Measurements from ENCODE around the gene ZNRF3.
A peak's percentile ranks its signal among the peaks of the same experiment; 100 is the strongest.

The ZNRF3 gene

GRCh38 chr22:29074276-29074772 is 191.0 kb downstream of the ZNRF3 start:
- no peak overlapping the region for H3K4me3 ChIP-seq (ENCODE audit: low read depth, low read length)
- DNase-seq (ENCODE audit: low read depth): no peak
- TF ChIP-seq CTCF (IDR thresholded peaks at IDR 0.05; ENCODE audit: control insufficient read depth, extremely low read depth, insufficient read depth): no peak

GRCh38 chr22:29078036-29078868 is 194.9 kb downstream of the ZNRF3 start:
- DNase-seq (ENCODE audit: low read depth): no peak
- no peak for TF ChIP-seq CTCF (IDR thresholded peaks at IDR 0.05; ENCODE audit: control insufficient read depth, extremely low read depth, insufficient read depth)
- H3K4me3 ChIP-seq (ENCODE audit: low read depth, low read length): no peak overlapping the region

GRCh38 chr22:29078869-29079207 is 195.5 kb downstream of the ZNRF3 start:
- DNase-seq (ENCODE audit: low read depth): no peak
- no peak for TF ChIP-seq CTCF (IDR thresholded peaks at IDR 0.05; ENCODE audit: control insufficient read depth, extremely low read depth, insufficient read depth)
- H3K4me3 ChIP-seq (ENCODE audit: low read depth, low read length): no peak overlapping the region

DNA sequence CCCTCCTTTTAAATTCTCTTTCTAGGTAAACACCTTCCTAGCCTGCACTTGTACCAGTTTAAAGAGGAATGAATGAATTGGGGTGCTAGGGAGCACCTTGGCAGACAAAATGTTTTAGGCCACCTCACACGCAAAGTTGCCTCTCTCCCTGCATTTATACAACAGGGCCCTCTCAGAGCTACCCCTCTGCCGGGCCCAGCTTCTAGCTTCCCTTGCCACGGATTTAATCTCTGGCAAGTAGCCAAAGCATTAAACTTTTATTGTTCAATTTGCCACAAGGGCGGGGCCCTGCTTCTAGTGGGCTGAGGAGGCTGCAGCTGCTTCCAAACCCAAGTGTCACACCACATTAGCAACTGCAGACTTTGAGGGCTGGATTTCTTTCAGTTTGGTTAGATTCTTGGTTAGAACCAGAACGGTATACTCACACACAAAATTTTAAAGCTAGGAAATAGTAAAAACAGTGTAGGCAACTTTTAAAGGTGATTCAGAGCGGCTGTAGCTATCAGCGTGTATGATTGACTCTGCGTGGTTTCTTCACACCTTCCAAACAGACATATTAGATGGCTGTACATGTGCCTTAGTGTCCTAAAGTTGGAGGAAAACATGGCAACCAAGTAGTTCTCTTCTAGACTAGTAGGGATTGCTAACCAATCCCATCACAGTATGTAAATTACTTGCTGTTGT is 196.0 kb downstream of the ZNRF3 start:
- peak; percentile 39 for DNase-seq (ENCODE audit: low read depth)
- no peak overlapping the region for H3K4me3 ChIP-seq (ENCODE audit: low read depth, low read length)
- no peak for TF ChIP-seq CTCF (IDR thresholded peaks at IDR 0.05; ENCODE audit: control insufficient read depth, extremely low read depth, insufficient read depth)

DNA sequence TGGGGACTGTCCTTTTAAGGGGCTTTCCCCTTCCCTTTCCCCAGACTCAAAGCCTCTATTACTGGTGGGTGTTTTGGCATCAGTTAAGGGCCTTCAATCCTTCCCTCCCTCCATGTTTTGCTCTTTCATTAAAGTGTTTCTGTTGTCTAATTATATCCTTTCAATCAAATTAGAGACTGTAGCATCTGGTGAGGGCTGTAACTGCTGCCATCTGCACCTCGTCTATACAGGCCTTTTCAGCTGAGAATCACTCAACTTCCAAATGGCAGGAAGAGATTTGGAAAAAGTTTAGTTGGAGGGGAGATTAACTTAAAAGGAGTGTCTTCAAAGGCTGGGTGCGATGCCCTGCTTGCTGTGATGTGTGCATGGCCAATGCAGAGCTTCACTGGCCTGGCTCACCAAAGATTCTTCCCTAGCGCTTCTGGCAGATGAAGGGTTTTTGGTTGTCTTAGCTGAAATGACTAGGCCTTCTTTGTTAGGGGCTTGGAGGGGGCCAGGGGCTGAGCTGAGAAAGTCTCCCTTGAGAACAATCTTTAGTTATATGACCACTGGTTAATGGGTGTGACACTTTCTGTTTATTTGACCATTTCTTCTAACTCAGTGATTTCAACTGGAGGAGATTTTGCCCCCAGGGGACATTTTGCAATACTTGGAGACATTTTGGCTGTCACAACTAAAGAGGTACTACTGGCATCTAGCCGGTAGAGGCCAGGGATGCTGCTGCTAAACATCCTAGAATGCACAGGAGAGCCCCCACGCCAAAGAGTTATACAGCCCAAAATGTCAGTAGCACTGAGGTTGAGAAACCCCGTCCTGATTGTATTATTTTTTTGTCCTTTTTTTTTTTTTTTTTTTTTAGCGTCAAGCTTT is 197.0 kb downstream of the ZNRF3 start:
- no peak overlapping the region for H3K4me3 ChIP-seq (ENCODE audit: low read depth, low read length)
- TF ChIP-seq CTCF (IDR thresholded peaks at IDR 0.05; ENCODE audit: control insufficient read depth, extremely low read depth, insufficient read depth): no peak
- no peak for DNase-seq (ENCODE audit: low read depth)

DNA sequence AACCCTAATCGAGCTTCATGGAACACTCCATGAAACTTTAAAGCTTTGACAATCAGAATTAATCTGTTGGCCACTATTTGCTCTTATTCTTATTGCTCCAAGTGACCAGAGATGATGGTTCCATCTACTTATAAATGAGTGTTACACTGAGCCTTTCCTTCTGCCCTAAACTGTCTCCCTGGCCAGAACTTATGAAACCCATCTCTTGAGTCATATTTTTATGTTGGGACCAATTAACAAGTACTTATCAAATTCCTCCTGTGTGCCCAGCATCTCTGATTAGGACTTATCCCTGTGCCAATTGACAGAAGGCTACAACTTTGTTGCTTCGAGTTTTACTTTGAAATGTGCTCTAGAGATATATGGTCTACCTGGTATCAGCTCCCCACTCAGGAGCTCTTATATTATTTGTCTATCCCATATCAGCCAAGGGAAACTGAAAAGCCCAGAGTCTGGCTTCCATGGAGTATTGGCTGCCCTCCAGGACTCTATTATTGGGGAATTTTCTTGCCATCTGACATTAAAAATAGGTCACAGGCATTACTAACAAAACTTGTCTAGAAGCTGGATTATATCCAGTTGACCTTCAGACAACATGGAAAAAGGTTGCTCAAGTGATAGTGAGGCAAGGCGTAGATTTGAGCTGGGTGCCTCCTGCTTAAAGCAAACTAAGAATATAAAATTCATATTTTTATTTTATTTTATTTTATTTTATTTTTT is 198.3 kb downstream of the ZNRF3 start:
- no peak for TF ChIP-seq CTCF (IDR thresholded peaks at IDR 0.05; ENCODE audit: control insufficient read depth, extremely low read depth, insufficient read depth)
- no peak overlapping the region for H3K4me3 ChIP-seq (ENCODE audit: low read depth, low read length)
- no peak for DNase-seq (ENCODE audit: low read depth)

Data from LNCaP clone FGC (cell line).